DMS153 treated with DMSO at 0.1 percent for 48 hours (cell line): ENCODE data around the gene SLC25A45.
"Not testable (repeated sequence)": the region's sequence is repeated elsewhere in the genome, so short reads cannot be mapped to it uniquely, and the experiment has no call there.

Experiments used
- DNase-seq: peaks from one replicate; lab custom pipeline; 2025; ENCODE audit not compliant: unreplicated experiment; lab: John Stamatoyannopoulos, UW

The SLC25A45 gene

GRCh38 chr11:65421794-65422632, 39.6 kb upstream of the SLC25A45 start:
- peak; percentile 82 for DNase-seq

DNA sequence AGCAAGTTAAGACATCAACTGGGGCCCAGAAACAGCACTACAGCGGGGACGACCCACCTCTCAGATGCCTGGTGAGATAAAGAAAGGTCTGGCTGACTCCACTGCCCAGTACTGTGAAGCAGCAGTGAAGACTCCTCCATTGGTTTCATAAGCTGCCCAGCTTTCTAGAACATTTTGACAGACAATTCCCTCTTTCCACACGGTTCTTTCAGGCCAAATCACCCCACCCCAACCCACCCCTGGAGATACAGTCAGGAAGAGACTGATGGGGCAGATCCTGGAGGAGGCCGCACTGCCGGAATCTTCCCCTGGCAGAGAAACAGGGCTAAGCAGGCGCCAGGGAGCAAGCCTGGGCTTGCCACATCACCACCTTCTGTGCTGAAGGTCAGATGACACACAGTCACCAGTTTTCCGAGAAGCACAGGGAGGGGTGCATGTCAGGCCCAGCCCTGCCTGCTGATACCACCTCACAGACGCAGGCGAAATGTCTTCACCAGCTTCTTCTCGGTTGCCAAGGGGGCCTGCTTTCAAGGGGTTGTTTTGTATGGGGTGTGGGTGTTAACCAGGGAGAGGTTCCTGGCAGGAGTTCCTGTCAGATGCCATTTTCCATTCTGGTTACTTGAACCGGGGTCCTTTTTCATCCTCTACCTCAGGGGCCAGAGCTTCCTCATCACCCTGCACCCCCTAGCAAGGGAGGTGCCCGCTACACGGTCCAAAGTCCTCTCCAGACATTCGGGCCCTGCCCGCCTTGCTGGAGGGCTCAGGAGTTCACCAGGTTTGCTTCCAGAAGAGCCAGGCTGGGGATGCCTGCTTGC, 38.7 kb upstream of the SLC25A45 start:
- DNase-seq = peak; percentile 85

DNA sequence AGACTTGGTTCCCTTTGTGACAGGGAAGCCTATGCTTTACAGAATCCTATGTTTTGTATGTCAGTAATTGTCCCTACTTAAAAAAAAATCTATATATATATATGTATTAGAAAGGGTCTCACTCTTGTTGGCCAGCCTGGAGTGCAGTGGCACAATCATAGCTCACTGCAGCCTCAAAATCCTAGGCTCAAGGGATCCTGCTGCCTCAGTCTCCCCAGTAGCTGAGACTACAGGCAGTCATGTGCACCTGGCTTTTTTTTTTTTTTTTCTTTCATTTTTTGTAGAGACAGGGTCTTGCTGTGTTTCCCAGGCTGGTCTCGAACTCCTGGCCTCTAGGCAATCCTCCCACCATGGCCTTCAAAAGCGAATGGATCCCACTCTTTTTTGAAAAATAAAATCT, 38.1 kb upstream of the SLC25A45 start:
- DNase-seq = no peak

- DNase-seq = peak; percentile 48
These were observed 37.5 kb upstream of the SLC25A45 start for GRCh38 chr11:65419772-65420481.

DNA sequence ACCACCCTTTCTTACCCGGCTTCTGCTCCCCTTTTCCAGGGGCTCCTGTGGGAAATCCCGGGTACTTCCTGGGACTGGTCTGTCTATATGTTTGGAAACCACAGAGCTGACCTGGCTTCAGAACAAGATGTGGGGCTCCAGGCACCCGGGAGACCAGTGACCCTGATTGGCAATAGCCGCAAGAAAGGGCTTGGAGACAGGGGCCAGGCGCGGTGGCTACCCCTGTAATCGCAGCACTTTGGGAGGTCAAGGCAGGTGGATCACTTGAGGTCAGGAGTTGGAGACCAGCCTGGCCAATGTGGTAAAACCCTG, 37.0 kb upstream of the SLC25A45 start:
- no peak for DNase-seq

DNA sequence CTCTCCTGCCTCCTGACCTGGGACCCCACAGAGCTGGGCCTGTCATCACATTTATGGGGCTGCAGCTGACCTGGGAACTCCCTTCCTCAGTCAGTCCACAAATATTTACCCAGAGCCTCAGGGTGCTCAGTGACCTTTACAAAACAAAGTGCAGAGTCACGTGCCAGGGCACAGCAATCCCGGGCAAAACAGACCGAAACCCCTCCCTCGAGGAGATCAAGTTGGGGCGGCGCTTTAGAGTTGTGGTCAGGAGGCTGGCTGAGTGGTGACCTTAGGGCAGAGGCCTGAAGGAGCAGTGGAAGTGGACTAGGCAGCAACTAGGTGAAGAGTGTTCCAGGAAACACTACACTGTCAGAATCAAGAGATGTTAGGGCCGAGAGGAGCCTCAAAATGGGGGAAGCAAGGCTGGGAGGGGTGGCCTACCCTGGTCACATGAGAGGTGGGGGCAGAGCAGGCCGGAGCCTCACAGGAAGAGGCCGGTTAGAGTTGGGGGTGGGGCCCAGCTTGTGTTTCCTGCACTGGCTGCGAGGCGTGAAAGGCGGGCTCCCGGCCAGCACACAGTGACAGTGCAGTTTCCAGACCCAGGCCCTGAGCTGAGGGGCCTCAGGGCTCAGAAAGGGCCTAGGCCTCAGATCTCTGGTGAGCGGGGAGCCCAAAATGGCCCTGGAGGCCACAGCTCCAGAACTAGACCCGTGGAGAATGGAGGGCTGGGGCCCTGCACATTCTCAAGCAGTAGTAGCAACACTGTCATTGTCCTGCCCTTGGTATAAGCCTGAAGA, 36.4 kb upstream of the SLC25A45 start:
- peak; percentile 95 for DNase-seq

GRCh38 chr11:65418431-65418680, 35.9 kb upstream of the SLC25A45 start:
- no peak for DNase-seq

- no peak for DNase-seq
These were observed 35.4 kb upstream of the SLC25A45 start for GRCh38 chr11:65417702-65418430.

DNA sequence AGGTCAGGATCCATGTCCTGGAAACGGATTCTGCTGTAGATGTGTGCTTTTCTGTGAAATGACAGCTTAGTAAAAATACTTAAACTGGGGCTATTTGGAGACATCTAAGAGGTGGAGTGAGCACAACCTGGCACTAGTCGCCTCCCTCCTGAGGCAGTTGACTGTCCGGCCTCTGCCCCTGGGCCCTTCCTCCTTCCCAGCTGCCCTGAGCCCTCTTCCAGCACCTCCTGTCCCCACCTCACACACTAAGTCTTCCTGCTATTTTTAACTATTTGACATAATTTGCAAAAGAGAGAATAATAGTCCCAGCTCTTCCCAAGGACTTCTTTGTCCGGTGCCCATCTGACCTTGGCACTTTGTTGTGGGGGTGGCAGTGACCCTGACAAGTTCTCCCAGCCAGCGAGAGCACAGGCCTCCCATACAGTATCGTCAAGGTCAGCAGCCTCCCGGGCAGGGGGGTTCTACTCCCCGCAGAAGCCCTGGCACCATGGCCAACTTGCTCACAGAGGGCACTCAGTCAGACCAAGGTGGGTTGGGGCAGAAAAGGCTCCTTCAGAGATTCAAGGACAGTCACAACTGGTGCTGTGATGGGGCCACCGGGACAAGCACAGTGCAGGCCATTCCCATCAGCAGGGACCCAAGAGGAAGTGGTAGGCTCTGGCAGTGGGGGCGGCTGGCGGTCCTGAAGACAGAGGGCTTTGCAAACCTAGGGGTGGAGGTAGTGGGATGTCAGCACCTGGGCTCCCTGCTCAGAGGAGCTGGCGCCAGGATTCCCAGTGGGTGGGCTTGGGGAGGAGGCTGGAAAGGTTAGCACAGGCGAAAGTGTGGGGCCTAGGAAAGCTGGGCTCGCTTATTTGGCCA, 34.6 kb upstream of the SLC25A45 start:
- no peak for DNase-seq

DNA sequence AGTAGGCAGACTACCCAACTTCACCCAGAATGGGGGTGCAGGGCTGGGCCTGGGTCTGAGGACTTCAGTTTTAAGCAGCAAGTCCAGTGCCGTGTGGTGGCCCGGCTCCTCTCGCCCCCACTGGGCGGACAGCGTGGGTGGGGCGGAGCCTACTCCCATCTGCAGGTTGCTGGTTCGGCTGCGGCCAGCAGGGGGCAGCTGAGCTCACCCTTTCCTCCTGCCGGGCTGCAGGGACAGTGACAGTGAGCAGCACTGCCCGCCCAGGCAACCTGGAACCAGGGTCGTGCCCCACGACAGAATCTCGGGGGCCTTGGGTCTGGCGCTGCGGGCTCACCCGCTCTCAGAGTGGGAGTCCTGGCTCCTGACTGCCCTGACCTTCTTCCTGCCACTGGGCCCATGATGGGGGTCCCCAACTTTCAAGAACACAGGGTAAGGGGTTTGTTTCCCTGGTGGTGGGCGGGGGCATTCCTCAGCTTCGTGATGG, 33.9 kb upstream of the SLC25A45 start:
- peak; percentile 68 for DNase-seq

GRCh38 chr11:65415499-65416340, 33.3 kb upstream of the SLC25A45 start:
- no peak for DNase-seq

DNA sequence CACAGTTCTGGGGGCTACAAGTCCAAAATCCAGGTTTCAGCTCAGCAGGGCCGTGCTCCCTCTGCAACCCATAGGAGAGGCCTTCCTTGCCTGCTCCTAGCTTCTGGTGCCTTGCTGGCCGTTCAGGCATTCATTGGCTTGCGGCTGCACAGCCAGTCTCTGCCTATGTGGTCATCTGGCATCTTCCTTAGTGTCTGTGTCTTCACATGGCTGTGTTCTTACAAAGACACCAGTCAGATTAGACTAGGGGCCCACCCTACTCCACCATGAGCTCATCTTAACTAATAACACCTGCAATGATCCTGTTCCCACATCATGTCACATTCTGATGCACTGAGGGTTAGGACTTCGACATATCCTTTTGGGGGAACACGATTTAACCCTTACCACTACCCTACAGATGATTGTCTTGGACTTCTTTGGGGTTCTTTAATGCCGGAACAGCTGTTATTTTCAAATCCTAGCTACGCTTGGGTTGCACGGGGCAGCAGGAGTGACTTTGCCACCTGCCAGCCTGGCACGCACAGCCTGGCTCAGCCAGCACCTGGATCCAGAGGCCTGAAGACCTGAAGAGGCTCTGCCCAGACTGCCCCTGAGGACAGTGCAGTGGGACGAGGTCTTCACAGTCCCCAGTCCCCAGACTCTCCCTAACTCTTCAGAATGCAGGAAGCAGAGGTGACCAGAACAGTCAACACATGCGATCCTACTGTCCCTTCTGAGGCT, 32.5 kb upstream of the SLC25A45 start:
- DNase-seq = no peak

DNA sequence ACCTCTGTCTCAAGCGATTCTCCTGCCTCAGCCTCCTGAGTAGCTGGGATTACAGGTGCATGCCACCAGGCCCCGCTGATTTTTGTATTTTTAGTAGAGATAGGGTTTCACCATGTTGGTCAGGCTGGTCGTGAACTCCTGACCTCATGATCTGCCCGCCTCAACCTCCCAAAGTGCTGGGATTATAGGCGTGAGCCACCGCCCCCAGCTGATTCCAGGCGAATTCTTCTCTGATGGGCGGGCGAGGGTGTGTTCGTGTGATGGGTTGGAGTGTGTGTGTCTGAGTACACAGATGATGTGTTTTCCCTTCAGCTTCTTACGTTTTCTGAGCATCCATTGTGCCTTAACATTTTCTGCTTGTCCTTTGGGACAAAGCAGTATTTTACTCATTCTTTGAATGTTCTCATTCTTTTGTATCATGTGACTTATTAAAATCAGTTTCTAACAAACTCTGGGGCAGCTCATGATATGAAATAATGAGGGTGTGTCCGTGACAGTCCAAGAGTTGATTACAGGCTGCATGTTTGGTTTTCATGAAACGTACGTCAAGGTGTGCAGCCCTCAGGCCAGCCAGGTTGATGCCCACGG, 30.7 kb upstream of the SLC25A45 start:
- DNase-seq = not testable (repeated sequence)

DNA sequence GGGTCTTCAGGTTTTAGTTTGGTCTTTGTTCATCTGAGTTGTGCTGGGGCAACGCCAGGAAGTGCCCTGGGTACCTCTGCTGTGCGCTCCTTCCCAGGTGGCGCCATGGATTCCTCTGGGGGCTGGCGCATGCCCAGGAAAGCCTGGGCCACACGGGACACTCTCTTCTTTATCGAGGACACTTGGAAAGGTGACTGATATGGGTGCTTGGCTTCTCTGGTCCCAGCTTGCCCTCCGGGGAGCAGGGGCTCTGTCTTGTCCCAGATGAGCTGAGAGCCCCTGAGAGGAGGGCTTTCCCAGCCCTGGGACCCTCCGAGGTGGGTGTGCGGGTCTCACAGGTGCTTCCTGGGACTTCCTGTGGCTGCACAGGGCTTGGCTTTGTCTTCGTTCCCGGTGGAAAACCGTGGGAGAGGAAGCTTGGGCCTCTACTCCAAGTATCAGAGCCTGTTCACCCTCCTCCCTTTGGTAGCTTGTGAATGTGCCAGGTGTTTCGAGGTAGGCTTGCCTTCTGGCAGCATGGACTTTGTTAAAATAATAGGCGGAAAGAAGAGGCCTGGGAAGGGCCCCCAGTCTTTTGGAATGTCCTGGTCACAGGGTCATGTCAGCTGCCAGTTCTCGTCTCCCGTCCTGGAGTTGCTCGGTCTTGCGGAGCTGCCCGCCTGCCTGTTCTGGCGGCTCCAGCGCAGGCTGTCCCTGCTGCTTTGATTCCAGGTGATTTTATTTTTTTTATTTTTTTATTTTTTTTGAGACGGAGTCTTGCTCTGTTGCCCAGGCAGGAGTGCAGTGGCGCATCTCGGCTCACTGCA, 30.0 kb upstream of the SLC25A45 start:
- no peak for DNase-seq

DNA sequence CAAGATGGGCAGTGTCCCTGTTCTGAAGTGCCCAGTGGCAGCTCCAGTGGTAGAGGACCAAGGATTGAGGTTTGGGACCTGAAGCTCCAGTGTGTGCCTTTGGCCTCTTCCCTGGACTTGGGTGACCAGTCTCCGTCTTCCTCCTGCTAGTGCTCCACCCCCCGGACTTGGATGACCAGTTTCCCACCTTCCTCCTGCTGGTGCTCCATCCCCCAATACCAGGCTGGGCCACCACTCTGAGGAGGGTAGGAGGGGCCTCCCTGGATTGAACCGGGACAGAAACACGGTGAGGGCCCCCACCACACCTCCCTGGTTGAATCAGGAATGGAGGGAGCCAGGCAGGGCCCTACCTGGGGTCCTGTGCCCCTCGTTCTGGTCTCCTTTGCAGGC, 29.2 kb upstream of the SLC25A45 start:
- no peak for DNase-seq

- no peak for DNase-seq
These were observed 28.7 kb upstream of the SLC25A45 start for GRCh38 chr11:65410936-65411680.
